ENCODE data around the gene TMCC2.
"Not testable (repeated sequence)": the region's sequence is repeated elsewhere in the genome, so short reads cannot be mapped to it uniquely, and the experiment has no call there.

TMCC2 gene

DNA sequence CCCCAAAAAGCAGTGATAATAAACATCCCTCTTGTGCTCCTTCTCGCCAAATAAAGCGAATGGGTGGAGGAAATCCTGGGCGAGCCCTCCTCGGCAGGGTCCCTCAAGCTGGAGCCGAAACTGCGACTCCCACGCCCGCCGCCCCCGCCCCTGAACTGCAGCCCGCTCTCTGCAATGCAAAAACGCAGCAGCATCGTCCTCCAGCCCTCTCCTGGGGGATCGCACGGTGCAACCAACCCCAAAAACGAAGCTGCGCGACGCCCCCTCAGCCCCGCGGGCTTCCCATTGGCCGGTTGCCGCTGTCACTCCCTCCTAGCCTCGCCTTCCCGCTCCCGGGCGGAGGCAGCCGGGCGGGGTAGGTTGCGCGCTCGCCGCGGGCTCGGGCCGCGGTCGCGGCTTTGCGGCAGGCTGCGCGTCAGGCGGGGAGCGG lies at the start of gene TMCC2:
Gene TMCC2 (plus strand): TSS at position 363 of the 430 bp plus-strand sequence. CDS start 619 bp downstream, outside the sequence.
- peaks cover 14% of the 10 kb centered on the region for H3K27me3 ChIP-seq (ENCODE audit: insufficient read depth, low read length)
- H2AFZ ChIP-seq (ENCODE audit: low read depth, low read length): peak within 1 kb of the TSS; percentile 95
- no peaks in the 10 kb centered on the region for H3K36me3 ChIP-seq (ENCODE audit: insufficient read depth, low read length)
- H3K4me1 ChIP-seq (ENCODE audit: insufficient read depth, low read length): peaks cover 21% of the 10 kb centered on the region
- H3K9me3 ChIP-seq (ENCODE audit: low read length): no peaks in the 10 kb centered on the region
- H3K4me3 ChIP-seq (ENCODE audit: low read length): peak within 1 kb of the TSS; percentile 75

GRCh38 chr1:205179842-205180241 lies 47.9 kb upstream of the TMCC2 start:
- peaks cover 12% of the 10 kb centered on the region for H3K36me3 ChIP-seq (ENCODE audit: insufficient read depth, low read length)
- no peaks in the 10 kb centered on the region for H3K4me1 ChIP-seq (ENCODE audit: insufficient read depth, low read length)
- H2AFZ ChIP-seq (ENCODE audit: low read depth, low read length): no peak overlapping the region
- peaks cover 3% of the 10 kb centered on the region for H3K9me3 ChIP-seq (ENCODE audit: low read length)
- no peak overlapping the region for H3K4me3 ChIP-seq (ENCODE audit: low read length)
- no peaks in the 10 kb centered on the region for H3K27me3 ChIP-seq (ENCODE audit: insufficient read depth, low read length)

DNA sequence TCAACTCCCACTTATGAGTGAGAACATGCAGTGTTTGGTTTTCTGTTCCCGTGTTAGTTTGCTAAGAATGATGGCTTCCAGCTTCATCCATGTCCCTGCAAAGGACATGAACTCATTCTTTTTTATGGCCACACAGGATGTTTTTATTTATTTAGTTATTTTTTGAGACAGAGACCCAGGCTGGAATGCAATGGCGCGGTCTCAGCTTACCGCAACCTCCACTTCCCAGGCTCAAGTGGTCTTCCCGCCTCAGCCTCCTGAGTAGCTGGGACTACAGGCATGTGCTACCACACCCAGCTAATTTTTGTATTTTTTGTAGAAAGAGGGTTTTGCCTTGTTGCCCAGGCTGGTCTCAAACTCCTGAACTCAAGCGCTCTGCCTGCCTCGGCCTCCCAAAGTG lies 47.4 kb upstream of the TMCC2 start:
- H3K4me3 ChIP-seq (ENCODE audit: low read length); H3K4me1 ChIP-seq (ENCODE audit: insufficient read depth, low read length); H2AFZ ChIP-seq (ENCODE audit: low read depth, low read length); H3K27me3 ChIP-seq (ENCODE audit: insufficient read depth, low read length); H3K9me3 ChIP-seq (ENCODE audit: low read length): not testable (repeated sequence)
- H3K36me3 ChIP-seq (ENCODE audit: insufficient read depth, low read length): peaks cover 12% of the 10 kb centered on the region

DNA sequence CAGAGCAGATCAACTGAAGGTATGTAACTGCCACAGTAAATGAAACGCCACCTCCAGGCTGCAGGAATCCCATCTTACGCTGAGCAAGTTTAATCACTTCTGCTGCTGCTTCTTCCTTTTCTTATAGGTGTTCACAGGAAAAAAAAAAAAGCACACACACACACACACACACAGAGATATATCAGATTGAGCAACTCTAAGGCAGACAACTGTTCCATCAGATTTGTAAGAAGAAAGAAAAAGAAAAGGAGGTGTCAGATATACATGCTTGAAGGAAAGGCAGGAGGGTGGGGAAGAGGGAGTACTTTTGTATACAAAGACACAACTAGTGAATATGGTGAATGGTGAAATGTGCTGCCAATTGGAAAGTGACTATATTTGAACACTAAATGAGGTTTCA lies 44.8 kb upstream of the TMCC2 start:
- Histone ChIP-seq H3K27me3 (ENCODE audit: insufficient read depth, low read length) (no peaks in the 10 kb centered on the region), H3K9me3 (ENCODE audit: low read length) (peaks cover 3% of the 10 kb centered on the region), H3K36me3 (ENCODE audit: insufficient read depth, low read length) (peaks cover 22% of the 10 kb centered on the region), H3K4me3 (ENCODE audit: low read length) (no peak overlapping the region), H2AFZ (ENCODE audit: low read depth, low read length) (no peak overlapping the region), H3K4me1 (ENCODE audit: insufficient read depth, low read length) (no peaks in the 10 kb centered on the region)

DNA sequence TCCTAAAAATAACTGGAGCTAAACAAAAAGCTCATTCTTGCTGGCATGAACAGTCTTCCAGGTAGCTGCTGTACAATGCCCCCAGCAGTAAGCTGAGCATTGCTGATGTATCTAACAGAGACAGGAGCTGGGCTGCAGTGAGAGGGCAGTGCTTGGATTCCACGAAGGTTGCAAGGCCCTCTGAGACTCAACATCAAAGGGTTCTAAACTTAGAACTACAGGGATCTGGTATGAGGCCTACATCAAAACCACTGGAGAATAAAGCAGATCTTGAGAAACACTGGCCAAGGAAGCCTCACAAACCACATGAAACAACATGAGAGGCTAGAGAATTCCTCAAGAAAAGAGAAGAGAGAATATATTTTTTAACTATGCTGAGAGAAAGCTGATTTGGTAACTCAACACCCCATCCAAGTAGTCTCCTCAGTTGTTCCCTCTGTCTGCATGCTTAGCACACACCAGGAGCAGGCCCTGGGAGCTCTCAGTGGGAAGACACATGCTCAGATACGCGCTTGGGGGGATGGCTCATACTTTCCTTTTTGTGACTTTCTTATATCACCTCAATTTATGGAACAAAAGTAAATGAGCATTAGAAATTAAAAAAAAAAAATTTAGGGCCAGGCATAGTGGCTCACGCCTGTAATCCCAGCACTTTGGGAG lies 43.9 kb upstream of the TMCC2 start:
- no peak overlapping the region for H3K4me3 ChIP-seq (ENCODE audit: low read length)
- no peak overlapping the region for H2AFZ ChIP-seq (ENCODE audit: low read depth, low read length)
- H3K4me1 ChIP-seq (ENCODE audit: insufficient read depth, low read length): no peaks in the 10 kb centered on the region
- H3K36me3 ChIP-seq (ENCODE audit: insufficient read depth, low read length): peaks cover 22% of the 10 kb centered on the region
- peaks cover 3% of the 10 kb centered on the region for H3K9me3 ChIP-seq (ENCODE audit: low read length)
- H3K27me3 ChIP-seq (ENCODE audit: insufficient read depth, low read length): no peaks in the 10 kb centered on the region

GRCh38 chr1:205186191-205186590 lies 41.6 kb upstream of the TMCC2 start:
- Histone ChIP-seq H3K4me3 (ENCODE audit: low read length) (no peak overlapping the region), H3K9me3 (ENCODE audit: low read length) (peaks cover 3% of the 10 kb centered on the region), H3K4me1 (ENCODE audit: insufficient read depth, low read length) (peaks cover 15% of the 10 kb centered on the region), H3K27me3 (ENCODE audit: insufficient read depth, low read length) (no peaks in the 10 kb centered on the region), H3K36me3 (ENCODE audit: insufficient read depth, low read length) (peaks cover 22% of the 10 kb centered on the region), H2AFZ (ENCODE audit: low read depth, low read length) (no peak overlapping the region)

- no peaks in the 10 kb centered on the region for H3K9me3 ChIP-seq (ENCODE audit: low read length)
Measured at GRCh38 chr1:205187420-205187819, 40.3 kb upstream of the TMCC2 start.

GRCh38 chr1:205188098-205188497 lies 39.6 kb upstream of the TMCC2 start:
- H3K4me1 ChIP-seq (ENCODE audit: insufficient read depth, low read length): peaks cover 27% of the 10 kb centered on the region
- peaks cover 15% of the 10 kb centered on the region for H3K36me3 ChIP-seq (ENCODE audit: insufficient read depth, low read length)
- H2AFZ ChIP-seq (ENCODE audit: low read depth, low read length): no peak overlapping the region
- H3K27me3 ChIP-seq (ENCODE audit: insufficient read depth, low read length): no peaks in the 10 kb centered on the region
- no peak overlapping the region for H3K4me3 ChIP-seq (ENCODE audit: low read length)
- H3K9me3 ChIP-seq (ENCODE audit: low read length): no peaks in the 10 kb centered on the region

More at GRCh38 chr1:205187420-205187819, 40.3 kb upstream of the TMCC2 start:
- H3K4me1 ChIP-seq (ENCODE audit: insufficient read depth, low read length): peaks cover 27% of the 10 kb centered on the region
- H2AFZ ChIP-seq (ENCODE audit: low read depth, low read length): no peak overlapping the region
- H3K36me3 ChIP-seq (ENCODE audit: insufficient read depth, low read length): peaks cover 18% of the 10 kb centered on the region
- H3K27me3 ChIP-seq (ENCODE audit: insufficient read depth, low read length): no peaks in the 10 kb centered on the region
- no peak overlapping the region for H3K4me3 ChIP-seq (ENCODE audit: low read length)

DNA sequence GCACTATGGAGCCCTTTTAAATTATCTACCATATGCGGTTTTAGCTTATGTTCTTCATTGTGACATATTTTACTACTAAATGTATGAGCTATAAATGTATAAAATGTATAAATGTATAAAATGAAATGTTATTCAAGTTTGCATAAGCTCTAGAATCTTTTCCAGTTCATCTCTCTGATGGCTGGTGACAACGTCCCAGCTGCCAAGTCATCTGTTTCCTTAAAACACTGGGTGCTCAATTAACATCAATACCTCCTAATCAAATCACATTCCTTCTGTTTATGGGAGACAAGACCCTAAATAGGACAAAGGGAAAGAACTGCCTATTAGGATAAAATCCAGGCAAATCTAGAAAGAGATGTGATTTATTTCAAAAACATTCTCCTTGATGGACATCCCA lies 39.1 kb upstream of the TMCC2 start:
- H3K4me3 ChIP-seq (ENCODE audit: low read length): no peak overlapping the region
- H2AFZ ChIP-seq (ENCODE audit: low read depth, low read length): no peak overlapping the region
- peaks cover 29% of the 10 kb centered on the region for H3K4me1 ChIP-seq (ENCODE audit: insufficient read depth, low read length)
- H3K36me3 ChIP-seq (ENCODE audit: insufficient read depth, low read length): peaks cover 12% of the 10 kb centered on the region
- no peaks in the 10 kb centered on the region for H3K27me3 ChIP-seq (ENCODE audit: insufficient read depth, low read length)
- no peaks in the 10 kb centered on the region for H3K9me3 ChIP-seq (ENCODE audit: low read length)

DNA sequence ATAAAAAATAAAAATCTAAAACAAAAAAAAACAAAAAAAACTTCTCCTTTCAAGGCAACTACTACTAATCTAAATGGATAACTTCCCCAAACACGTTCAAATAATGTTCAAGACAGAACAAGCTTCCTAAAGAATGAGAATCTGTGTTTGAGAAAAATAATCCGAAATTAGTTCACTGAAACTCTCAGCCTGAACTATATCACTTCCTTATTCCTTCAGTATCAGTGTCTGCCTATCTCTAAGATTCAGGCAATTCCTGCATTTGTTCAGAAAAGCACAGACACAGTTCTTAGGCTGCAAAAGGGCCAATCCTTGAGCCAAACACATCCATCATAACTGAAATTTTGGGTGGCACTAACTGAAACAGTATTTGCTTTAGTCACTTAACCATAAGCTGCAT lies 38.6 kb upstream of the TMCC2 start:
- Histone ChIP-seq H2AFZ (ENCODE audit: low read depth, low read length) (no peak overlapping the region), H3K9me3 (ENCODE audit: low read length) (no peaks in the 10 kb centered on the region), H3K4me3 (ENCODE audit: low read length) (no peak overlapping the region), H3K4me1 (ENCODE audit: insufficient read depth, low read length) (peaks cover 29% of the 10 kb centered on the region), H3K36me3 (ENCODE audit: insufficient read depth, low read length) (peaks cover 12% of the 10 kb centered on the region), H3K27me3 (ENCODE audit: insufficient read depth, low read length) (no peaks in the 10 kb centered on the region)

- Histone ChIP-seq H3K4me1 (ENCODE audit: insufficient read depth, low read length) (peaks cover 29% of the 10 kb centered on the region), H3K36me3 (ENCODE audit: insufficient read depth, low read length) (peaks cover 10% of the 10 kb centered on the region), H3K4me3 (ENCODE audit: low read length) (no peak overlapping the region), H3K9me3 (ENCODE audit: low read length) (no peaks in the 10 kb centered on the region), H2AFZ (ENCODE audit: low read depth, low read length) (no peak overlapping the region), H3K27me3 (ENCODE audit: insufficient read depth, low read length) (no peaks in the 10 kb centered on the region)
Measured at GRCh38 chr1:205190845-205191577, 36.7 kb upstream of the TMCC2 start.

GRCh38 chr1:205191622-205192021 lies 36.1 kb upstream of the TMCC2 start:
- peaks cover 29% of the 10 kb centered on the region for H3K4me1 ChIP-seq (ENCODE audit: insufficient read depth, low read length)
- H2AFZ ChIP-seq (ENCODE audit: low read depth, low read length): no peak overlapping the region
- no peak overlapping the region for H3K4me3 ChIP-seq (ENCODE audit: low read length)
- peaks cover 6% of the 10 kb centered on the region for H3K36me3 ChIP-seq (ENCODE audit: insufficient read depth, low read length)
- no peaks in the 10 kb centered on the region for H3K27me3 ChIP-seq (ENCODE audit: insufficient read depth, low read length)
- H3K9me3 ChIP-seq (ENCODE audit: low read length): no peaks in the 10 kb centered on the region

- Histone ChIP-seq H3K36me3 (ENCODE audit: insufficient read depth, low read length) (peaks cover under 1% of the 10 kb centered on the region), H3K4me1 (ENCODE audit: insufficient read depth, low read length) (peaks cover 29% of the 10 kb centered on the region), H3K4me3 (ENCODE audit: low read length) (no peak overlapping the region), H3K27me3 (ENCODE audit: insufficient read depth, low read length) (no peaks in the 10 kb centered on the region), H3K9me3 (ENCODE audit: low read length) (no peaks in the 10 kb centered on the region), H2AFZ (ENCODE audit: low read depth, low read length) (no peak overlapping the region)
Measured at GRCh38 chr1:205192287-205192686, 35.5 kb upstream of the TMCC2 start.

Data from neuron (in vitro differentiated cells).